Measurements from ENCODE around the gene SCN3A. TPM values are rescaled to one million over a fixed set of nuclear protein-coding genes. Genes with fewer than 3 reads are reported as not detected.

Gene SCN3A
- total RNA-seq, 1 experiment from 2014 or later = 0.07 TPM

- BruUV-seq (replicated peaks) = no TSS peak
- no peaks in the 10 kb centered on the region for H3K9me3 ChIP-seq (ENCODE audit: low read length)
- ChIA-PET CTCF (no interaction called here), POLR2A (ENCODE audit: unreplicated experiment) (no interaction called here)
- H3K4me1 ChIP-seq (ENCODE audit: insufficient read depth, low read length) = no peaks in the 10 kb centered on the region
- no peaks in the 10 kb centered on the region for H3F3A ChIP-seq (ENCODE audit: low read length, unreplicated experiment)
- ATAC-seq = no peak
- H3K27ac ChIP-seq (ENCODE audit: low read length) = no peak overlapping the region
- H3K4me3 ChIP-seq (ENCODE audit: low read length) = no peak overlapping the region
- H3K27me3 ChIP-seq (ENCODE audit: low read length) = peaks cover 9% of the 10 kb centered on the region; the same call in 1 of the 2 replicates
- TF ChIP-seq, protein P1, sequence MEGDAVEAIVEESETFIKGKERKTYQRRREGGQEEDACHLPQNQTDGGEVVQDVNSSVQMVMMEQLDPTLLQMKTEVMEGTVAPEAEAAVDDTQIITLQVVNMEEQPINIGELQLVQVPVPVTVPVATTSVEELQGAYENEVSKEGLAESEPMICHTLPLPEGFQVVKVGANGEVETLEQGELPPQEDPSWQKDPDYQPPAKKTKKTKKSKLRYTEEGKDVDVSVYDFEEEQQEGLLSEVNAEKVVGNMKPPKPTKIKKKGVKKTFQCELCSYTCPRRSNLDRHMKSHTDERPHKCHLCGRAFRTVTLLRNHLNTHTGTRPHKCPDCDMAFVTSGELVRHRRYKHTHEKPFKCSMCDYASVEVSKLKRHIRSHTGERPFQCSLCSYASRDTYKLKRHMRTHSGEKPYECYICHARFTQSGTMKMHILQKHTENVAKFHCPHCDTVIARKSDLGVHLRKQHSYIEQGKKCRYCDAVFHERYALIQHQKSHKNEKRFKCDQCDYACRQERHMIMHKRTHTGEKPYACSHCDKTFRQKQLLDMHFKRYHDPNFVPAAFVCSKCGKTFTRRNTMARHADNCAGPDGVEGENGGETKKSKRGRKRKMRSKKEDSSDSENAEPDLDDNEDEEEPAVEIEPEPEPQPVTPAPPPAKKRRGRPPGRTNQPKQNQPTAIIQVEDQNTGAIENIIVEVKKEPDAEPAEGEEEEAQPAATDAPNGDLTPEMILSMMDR (conservative IDR thresholded peaks at IDR 0.05; ENCODE audit: low read depth, low read length) = no peak
- TF ChIP-seq EZH2 (IDR thresholded peaks at IDR 0.05; ENCODE audit: low read length, unreplicated experiment) = no peak
- TF ChIP-seq EZH2phosphoT487 (IDR thresholded peaks at IDR 0.05; ENCODE audit: borderline replicate concordance, low read length) = no peak
- no peaks in the 10 kb centered on the region for H4K20me1 ChIP-seq (ENCODE audit: low read length)
- H3K79me2 ChIP-seq (ENCODE audit: low read length) = no peaks in the 10 kb centered on the region
- no peak for DNase-seq
- intact Hi-C loops (cut with micrococcal nuclease) = no loop called here
- H3K36me3 ChIP-seq (ENCODE audit: low read depth, low read length) = no peaks in the 10 kb centered on the region
- H2AFZ ChIP-seq (ENCODE audit: low read length) = no peak overlapping the region
- H3K9me2 ChIP-seq (replicated peaks; ENCODE audit: low read length) = no peaks in the 10 kb centered on the region
- no peak overlapping the region for H3K9ac ChIP-seq (ENCODE audit: low read length)
- no peak overlapping the region for H3K4me2 ChIP-seq (ENCODE audit: low read length)
Observed at GRCh38 chr2:165173215-165173614, 30.6 kb downstream of the SCN3A start.

DNA sequence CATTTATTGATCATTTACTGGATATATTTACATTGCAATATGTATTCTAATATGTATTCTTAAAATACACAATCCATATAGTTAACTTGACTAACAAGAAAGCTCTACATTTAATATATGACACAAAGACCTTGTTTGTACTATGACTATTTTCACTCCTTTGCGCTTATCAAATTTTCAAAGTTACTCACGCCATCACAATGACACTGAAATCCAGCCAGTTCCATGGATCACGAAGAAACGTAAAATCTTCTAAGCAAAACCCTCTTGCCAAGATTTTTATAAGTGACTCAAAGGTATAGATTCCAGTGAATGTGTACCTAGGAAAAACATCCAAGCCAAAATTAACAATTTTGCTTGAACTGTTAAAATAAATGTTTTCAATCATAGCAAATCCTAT is 39.6 kb downstream of the SCN3A start:
- no peaks in the 10 kb centered on the region for H3K79me2 ChIP-seq (ENCODE audit: low read length)
- POLR2A ChIA-PET (ENCODE audit: unreplicated experiment) = no interaction called here
- CTCF ChIA-PET = no interaction called here
- ATAC-seq = peak; percentile 18; the same call in 1 of the 2 replicates
- H3K27me3 ChIP-seq (ENCODE audit: low read length) = no peaks in the 10 kb centered on the region
- H3K9me3 ChIP-seq (ENCODE audit: low read length) = no peaks in the 10 kb centered on the region
- no peak overlapping the region for H3K4me2 ChIP-seq (ENCODE audit: low read length)
- DNase-seq = peak; percentile 61
- no peaks in the 10 kb centered on the region for H3F3A ChIP-seq (ENCODE audit: low read length, unreplicated experiment)
- H3K4me1 ChIP-seq (ENCODE audit: insufficient read depth, low read length) = peaks cover 3% of the 10 kb centered on the region; the same call in 1 of the 2 replicates
- intact Hi-C loops (cut with micrococcal nuclease) = no loop called here
- no peak for TF ChIP-seq EZH2 (IDR thresholded peaks at IDR 0.05; ENCODE audit: low read length, unreplicated experiment)
- TF ChIP-seq, protein P1 (conservative IDR thresholded peaks at IDR 0.05; ENCODE audit: low read depth, low read length) = no peak
- TF ChIP-seq EZH2phosphoT487 (IDR thresholded peaks at IDR 0.05; ENCODE audit: borderline replicate concordance, low read length) = no peak
- H4K20me1 ChIP-seq (ENCODE audit: low read length) = no peaks in the 10 kb centered on the region
- no TSS peak for BruUV-seq (replicated peaks)
- H3K9me2 ChIP-seq (replicated peaks; ENCODE audit: low read length) = no peaks in the 10 kb centered on the region
- H3K4me3 ChIP-seq (ENCODE audit: low read length) = no peak overlapping the region
- no peak overlapping the region for H2AFZ ChIP-seq (ENCODE audit: low read length)
- peak overlapping the region; percentile 14 for H3K27ac ChIP-seq (ENCODE audit: low read length)
- H3K36me3 ChIP-seq (ENCODE audit: low read depth, low read length) = no peaks in the 10 kb centered on the region
- H3K9ac ChIP-seq (ENCODE audit: low read length) = no peak overlapping the region

- CTCF ChIA-PET = no interaction called here
- H3K27ac ChIP-seq (ENCODE audit: low read length) = peak overlapping the region; percentile 14
- BruUV-seq (replicated peaks) = no TSS peak
- ATAC-seq (no peak), DNase-seq (no peak)
- TF ChIP-seq EZH2 (IDR thresholded peaks at IDR 0.05; ENCODE audit: low read length, unreplicated experiment) = no peak
- TF ChIP-seq EZH2phosphoT487 (IDR thresholded peaks at IDR 0.05; ENCODE audit: borderline replicate concordance, low read length) = no peak
- TF ChIP-seq, protein P1 (conservative IDR thresholded peaks at IDR 0.05; ENCODE audit: low read depth, low read length) = no peak
- intact Hi-C loops (cut with micrococcal nuclease) = no loop called here
- POLR2A ChIA-PET (ENCODE audit: unreplicated experiment) = no interaction called here
- no peak overlapping the region for H3K9ac ChIP-seq (ENCODE audit: low read length)
- H3K36me3 ChIP-seq (ENCODE audit: low read depth, low read length) = no peaks in the 10 kb centered on the region
- H3K4me3 ChIP-seq (ENCODE audit: low read length) = no peak overlapping the region
- H3F3A ChIP-seq (ENCODE audit: low read length, unreplicated experiment) = no peaks in the 10 kb centered on the region
- no peaks in the 10 kb centered on the region for H3K27me3 ChIP-seq (ENCODE audit: low read length)
- H4K20me1 ChIP-seq (ENCODE audit: low read length) = no peaks in the 10 kb centered on the region
- H3K9me2 ChIP-seq (replicated peaks; ENCODE audit: low read length) = no peaks in the 10 kb centered on the region
- H3K9me3 ChIP-seq (ENCODE audit: low read length) = no peaks in the 10 kb centered on the region
- no peak overlapping the region for H3K4me2 ChIP-seq (ENCODE audit: low read length)
- H3K79me2 ChIP-seq (ENCODE audit: low read length) = no peaks in the 10 kb centered on the region
- H2AFZ ChIP-seq (ENCODE audit: low read length) = no peak overlapping the region
- H3K4me1 ChIP-seq (ENCODE audit: insufficient read depth, low read length) = peaks cover 3% of the 10 kb centered on the region; the same call in 1 of the 2 replicates
Observed at GRCh38 chr2:165163761-165164160, 40.1 kb downstream of the SCN3A start.
